Measurements from ENCODE around the gene KCNC1.

DNA sequence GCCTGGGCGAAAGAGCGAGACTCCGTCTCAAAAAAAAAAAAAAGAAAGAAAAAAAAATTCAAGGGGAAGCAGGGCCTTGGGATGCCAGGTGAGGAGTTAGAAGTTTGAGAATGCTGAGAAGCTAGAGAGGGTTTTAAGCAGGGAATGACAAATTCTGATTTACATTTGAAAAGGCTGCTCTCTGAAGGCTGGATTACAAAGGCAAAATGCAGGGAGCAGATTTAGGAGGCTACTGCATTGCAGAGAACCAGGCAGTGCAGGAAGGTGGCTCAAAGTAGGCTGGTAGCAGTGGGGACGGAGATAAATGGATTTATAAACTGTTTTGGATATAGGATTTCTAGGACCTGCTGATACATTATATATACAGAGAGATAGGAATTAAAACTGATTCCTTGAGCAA lies 66.6 kb downstream of the KCNC1 start:
- TF ChIP-seq, protein P1, sequence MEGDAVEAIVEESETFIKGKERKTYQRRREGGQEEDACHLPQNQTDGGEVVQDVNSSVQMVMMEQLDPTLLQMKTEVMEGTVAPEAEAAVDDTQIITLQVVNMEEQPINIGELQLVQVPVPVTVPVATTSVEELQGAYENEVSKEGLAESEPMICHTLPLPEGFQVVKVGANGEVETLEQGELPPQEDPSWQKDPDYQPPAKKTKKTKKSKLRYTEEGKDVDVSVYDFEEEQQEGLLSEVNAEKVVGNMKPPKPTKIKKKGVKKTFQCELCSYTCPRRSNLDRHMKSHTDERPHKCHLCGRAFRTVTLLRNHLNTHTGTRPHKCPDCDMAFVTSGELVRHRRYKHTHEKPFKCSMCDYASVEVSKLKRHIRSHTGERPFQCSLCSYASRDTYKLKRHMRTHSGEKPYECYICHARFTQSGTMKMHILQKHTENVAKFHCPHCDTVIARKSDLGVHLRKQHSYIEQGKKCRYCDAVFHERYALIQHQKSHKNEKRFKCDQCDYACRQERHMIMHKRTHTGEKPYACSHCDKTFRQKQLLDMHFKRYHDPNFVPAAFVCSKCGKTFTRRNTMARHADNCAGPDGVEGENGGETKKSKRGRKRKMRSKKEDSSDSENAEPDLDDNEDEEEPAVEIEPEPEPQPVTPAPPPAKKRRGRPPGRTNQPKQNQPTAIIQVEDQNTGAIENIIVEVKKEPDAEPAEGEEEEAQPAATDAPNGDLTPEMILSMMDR (IDR thresholded peaks at IDR 0.05) = no peak
- no peak for TF ChIP-seq POLR2AphosphoS5 (IDR thresholded peaks at IDR 0.05)
